HG03342 (cell line): ENCODE results near the gene CAP1.
"Not testable (repeated sequence)": the region's sequence is repeated elsewhere in the genome, so short reads cannot be mapped to it uniquely, and the experiment has no call there.

Source experiments
- ATAC-seq: cut with Tn5 transposase; IDR thresholded peaks from one replicate; pipeline ENCODE4 v1.9.1; 2021; ENCODE audit warnings: mild to moderate bottlenecking, moderate library complexity; ENCODE audit not compliant: unreplicated experiment

CAP1 gene

DNA sequence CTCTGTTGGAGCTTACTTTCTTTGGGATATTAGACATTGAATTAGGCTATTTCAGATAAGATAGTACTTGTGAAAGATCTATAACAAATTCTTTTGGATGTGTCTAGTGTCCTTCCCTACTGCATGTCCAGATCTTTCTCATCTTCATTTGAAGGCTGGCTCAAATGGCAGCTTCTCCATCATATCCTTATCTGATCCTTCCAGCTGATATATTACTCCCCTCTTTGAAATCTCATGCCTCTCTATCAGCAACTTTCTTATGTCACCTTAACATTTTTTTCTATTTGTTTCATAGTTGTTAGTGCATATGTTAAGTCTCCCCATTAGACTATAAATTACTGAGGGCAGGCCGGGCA is 17.5 kb downstream of the CAP1 start:
- no peak for ATAC-seq

DNA sequence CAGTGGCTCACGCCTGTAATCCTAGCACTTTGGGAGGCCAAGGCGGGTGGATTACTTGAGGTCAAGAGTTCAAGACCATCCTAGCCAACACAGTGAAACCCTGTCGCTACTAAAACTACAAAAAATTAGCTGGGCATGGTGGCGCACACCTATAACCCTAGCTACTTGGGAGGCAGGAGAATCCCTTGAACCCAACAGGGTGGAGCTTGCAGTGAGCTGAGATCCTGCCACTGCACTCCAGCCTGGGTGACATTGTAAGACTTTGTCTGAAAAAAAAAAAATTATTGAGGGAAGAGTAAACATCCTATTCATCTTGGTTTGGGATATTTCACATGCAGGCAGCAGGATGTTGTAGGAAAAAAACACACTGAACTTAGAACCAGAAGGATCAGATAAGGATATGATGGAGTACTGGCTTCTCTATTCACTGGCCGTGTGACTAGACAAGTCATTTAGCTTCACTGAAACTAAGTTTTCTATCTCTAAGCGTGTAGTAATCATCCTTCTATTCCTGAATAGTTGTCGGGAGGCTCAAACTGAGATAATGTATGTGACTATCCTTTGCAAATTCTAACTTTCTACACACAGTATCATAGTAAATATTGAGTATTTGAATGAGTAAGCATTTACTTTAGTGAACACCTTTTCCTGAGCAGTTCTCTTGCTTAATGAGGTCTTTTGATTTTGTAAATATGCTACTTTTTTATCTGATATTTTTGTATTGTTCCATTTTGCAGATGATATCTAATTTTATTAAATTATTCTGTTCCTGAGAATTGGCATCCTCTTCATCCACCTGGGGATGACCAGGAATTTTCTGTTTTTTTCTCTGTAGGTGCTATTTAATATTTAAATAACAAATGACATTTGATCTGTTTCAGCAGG is 18.2 kb downstream of the CAP1 start:
- ATAC-seq, result no peak

DNA sequence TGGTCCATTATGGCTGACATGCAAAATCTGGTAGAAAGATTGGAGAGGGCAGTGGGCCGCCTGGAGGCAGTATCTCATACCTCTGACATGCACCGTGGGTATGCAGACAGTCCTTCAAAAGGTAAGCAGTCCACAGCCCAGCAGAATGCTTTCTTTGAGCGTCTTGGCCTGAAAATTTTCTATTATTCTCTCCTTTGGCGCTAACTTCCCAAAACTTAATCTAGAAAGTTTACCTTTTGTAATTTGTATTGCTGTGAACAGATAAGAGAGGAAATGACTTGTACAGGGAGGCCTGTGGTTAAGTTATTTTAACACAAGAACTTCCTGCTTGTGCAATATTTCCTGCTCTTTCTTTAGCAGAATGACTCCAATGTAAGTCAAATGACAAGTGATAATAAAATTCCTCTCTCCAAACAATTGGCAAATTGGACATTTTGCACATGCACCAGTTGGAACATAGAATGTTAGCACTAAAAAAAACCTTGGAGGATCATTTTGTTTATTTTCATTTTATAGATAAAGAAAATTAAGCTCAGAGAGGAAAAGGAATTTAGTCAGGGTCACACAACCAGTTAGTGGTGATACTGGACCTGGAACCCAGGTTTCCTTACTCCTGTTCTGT is 18.9 kb downstream of the CAP1 start:
- peak; percentile 46 for ATAC-seq

DNA sequence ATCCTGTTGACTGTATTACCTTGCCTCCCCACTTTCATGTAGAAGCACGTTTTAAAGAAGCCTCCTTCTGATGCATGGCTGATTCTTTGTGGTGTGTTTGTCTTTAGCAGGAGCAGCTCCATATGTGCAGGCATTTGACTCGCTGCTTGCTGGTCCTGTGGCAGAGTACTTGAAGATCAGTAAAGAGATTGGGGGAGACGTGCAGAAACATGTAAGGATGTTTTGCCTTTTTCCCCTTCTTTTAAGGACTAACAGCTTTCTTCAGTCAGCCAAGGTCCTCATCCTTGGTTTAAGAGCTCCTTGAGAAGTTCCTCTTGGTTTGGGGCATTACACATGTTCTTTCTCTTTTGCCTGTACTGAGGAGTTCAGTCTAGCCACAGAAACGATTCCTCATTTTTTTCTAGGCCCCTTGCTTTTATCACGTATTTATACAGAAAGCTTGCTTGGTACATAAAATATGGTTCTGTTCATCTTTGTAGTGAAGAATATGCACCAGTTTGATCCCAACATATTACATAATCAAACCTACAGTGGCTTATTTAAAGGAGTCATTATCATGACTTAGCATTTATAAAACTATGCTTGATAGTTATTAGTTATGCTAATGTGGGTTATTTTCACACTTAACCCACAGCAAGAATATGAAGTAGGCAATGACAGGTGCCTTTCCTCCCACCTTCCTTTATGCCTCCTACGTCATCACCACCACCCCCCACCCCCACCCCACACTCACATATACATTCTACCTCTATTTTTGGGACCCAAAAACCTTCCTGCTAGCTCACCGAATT is 19.6 kb downstream of the CAP1 start:
- ATAC-seq, result no peak

DNA sequence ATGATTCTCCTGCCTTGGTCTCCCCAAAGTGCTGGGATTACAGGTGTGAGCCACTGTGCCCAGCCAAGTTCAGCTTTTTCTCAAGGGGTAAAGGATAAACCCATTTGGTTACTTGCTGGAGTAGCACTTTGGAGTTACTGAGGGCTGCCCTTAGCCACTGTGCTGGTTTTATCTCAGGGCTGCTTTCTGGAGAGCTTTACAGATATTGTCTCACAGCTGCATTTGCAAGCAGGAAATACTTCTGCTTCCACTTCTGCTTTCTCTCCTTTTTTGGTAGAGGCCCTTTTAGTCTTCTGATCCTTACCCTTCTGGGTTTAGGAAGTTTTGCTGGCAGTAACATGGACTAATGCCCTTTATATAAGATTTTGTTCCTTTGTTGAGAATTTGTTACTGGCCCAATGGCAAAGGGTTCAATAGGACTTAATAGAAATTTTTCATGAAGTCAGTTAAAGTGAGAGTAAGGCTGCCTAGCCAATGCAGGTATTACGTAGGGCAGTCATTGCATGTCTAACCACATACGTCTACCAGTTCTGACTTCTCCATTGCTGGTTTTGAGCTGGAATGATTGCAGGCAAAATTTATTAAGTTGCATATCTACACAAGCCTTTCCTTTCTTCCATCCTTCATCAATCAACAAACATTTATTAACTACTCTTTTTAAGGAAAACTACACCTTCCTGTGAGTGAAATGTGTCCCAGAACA is 24.4 kb downstream of the CAP1 start:
- ATAC-seq, result peak; percentile 79

DNA sequence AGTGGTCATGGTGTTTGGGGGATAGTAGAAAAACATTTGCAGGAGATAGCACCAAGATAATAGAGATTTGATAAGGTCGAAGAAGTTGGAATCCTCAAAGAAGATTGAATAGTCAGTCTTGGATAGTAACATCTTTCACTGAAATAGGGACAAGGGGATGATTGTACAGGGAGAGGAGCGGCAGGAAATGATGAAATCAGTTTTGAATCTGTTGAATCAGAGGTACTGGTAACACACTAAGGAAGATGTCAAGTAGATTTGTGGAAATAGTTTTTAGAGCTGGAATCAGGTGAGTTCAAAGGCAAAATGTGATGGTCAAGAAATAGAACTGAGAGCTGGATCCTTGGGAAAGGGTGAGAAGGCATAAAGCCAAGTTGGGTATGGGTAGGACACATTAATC is 26.5 kb downstream of the CAP1 start:
- ATAC-seq, result no peak

DNA sequence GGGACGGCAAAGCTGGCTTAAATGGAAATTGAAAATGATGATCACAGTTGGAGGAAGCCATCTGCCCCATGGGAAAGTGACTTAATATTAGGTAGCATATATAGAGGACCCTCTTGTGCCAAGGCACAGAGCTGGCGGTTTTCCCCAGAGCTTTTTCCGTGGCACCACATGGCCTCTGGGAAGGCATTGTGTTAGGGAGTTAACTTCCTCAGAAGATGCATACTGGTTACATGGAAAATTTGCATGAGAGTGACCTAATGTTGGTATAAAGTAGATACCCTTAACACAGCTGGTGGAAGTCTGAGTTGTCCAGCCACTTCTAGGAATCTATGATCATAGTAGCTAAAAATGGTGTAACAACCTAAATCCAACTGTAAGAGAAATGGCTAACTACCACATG is 27.3 kb downstream of the CAP1 start:
- no peak for ATAC-seq

DNA sequence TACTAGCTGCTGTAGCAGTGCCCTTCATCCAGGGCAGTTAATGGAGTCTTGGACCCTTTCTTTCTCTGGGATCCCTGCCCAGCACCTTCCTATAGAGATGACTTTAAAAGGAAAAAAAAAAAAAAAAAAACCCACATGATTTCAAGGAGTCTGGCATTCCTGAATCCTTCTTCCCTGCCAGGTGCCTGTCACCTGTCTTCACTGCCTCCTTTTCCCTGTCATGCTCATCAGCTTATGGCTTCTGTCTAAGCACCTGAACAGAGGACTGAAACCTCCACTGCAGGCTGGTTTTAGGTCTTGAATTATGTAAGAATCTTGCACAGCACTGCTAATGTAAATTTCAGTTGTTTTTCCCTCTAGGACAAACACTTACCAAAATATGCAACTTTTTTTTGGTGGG is 31.6 kb downstream of the CAP1 start:
- ATAC-seq, result no peak

DNA sequence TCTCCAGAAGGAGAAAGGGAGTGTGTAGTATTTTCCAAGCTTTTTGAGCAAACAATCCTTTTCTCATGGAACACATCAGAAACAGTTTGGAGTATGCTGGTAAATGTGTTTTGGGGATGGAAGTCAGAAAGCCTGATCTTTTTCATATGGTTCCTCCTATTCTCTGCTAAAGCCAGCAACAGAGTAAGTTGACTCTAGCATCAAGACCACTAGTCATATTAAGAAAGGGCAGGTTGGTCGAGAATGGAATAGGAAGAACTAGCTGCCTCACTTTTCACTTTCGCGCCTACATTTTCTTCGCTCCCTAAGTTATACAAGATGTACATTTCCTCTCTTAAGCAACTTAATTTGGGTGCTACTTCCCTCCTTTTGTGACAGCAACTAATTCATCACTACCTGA is 32.5 kb downstream of the CAP1 start:
- ATAC-seq, result no peak

DNA sequence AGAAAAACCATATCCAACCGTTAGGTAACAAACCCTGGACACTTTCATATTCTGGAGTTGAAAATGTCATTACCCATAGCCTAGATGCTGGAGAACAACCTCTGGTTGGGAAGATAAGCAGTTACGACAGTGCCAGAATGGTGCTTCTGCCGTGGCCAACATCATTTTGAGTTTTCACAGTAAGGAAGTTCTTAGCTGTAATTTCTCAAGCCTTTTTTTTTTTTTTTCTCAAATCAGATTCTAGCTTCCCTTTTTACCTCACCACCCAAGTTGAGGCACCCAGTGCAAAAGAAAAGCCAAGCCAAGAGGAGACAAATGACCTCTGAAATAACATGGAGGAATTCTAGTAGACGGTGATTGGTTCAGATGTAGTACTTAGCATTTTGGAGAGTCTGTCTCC is 34.7 kb downstream of the CAP1 start:
- no peak for ATAC-seq

DNA sequence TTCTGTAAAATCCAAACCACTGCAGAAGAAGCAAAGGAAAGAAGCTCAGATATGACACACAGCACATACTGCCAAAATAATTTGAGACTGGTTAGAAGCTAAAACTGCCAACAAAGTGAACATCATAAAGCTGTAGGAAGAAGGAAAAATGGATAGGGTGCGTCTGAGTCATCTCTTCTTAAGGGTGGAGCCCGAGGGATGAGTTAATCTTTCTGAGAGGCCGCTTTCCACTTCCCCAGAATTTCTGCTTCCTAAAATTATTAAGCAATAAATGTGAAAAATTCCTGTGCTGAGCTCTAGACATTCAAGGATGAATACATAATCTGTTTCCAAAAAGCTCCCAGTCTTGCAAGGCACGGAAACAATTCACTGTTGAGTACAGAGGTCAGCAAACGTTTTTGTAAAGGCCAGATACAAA is 36.4 kb downstream of the CAP1 start:
- ATAC-seq, result no peak

DNA sequence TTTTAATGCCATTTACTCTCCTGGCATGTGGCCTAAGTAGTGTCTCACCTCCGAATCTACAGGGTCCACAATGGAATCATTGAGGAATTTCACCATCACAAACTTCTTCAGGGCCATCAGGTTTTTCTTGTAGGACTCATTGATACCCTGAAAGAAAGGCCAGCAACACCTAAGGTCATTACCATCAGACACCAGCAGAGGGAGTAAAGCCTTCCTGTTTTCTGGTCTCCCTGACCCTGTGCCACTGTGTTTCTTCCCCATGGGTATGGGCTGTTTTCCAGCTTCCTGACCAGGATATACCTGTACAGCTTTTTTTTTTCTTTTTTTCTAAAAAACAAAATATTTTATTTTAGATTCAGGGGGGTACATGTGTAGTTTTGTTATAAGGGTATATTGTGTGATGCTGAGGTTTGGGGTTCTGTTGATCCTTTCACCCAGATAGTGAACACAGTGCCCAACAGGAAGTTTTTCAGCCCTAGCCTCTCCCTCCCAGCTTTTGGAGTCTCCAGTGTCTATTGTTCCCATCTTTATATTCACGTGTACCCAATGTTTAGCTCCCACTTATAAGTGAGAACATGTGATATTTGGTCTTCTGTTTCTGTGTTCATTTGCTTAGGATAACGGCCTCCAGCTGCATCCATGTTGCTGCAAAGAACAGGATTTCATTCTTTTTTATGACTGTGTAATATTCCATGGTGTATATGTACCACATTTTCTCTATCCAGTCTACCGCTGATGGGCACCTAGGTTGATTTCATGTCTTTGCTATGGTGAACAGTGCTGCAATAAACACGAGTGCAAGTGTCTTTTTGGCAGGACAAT is 38.2 kb downstream of the CAP1 start:
- no peak for ATAC-seq

DNA sequence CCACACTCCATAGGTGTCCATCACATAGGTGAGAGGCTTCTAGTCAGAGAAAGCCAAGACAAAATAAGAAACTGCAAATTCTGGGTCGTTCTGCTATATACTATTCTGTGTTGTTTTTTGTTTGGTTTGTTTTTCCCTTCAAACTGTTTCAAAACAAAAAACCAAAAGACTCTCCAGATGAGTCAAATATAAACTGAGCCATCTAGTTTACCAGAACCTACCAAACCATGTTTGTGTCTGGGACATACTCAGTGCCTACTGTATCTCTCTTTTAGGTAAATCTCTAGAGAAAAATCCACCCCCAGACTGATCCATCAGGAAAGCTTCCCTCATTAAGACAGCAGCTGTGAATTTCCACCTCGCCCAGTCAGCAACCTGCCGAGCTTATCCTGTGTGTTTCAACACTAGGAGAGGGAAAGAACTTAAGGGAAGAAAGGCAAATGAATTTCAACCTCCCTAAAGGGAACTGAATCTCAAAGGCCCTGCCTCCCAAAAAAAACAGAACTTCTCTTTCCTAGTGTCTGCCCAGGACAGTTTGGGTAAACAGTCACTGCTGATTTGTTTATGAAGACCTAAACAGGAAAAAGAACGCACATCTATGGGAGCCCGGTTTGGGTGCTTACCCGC is 39.4 kb downstream of the CAP1 start:
- ATAC-seq, result no peak

DNA sequence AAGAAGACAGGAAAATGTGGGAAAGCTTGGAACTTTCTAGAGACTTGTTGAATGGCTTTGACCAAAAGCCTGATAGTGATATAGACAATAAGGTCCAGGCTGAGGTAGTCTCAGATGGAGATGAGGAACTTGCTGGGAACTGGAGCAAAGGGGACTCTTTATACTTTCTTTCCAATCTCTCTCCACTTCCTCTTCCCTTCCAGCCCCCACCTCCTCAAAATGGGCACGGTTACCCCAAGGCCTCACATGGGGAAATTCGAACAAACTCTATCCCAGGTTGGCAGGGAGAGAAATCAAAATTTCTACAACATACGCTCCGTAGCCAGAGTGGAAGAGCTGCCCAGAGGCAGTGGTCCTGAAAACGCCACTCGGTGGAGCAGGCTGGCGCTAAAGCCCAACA is 41.3 kb downstream of the CAP1 start:
- no peak for ATAC-seq

DNA sequence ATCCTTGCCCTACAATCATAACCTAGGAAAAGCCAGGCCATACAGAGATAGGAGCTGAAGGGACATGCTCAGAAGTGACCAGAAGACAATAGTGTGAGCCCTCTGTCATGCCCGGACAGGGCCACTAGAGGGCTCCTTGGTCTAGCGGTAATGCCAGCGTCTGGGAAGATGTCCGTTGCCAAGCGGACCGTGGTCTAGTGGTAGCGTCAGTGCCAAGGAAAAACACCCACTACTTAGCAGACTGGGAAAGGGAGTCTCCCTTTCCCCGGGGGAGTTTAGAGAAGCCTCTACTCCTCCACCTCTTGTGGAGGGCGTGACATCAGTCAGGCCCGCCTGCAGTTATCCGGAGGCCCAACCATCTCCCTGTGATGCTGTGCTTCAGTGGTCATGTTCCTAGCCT is 44.2 kb downstream of the CAP1 start:
- not testable (repeated sequence) for ATAC-seq

DNA sequence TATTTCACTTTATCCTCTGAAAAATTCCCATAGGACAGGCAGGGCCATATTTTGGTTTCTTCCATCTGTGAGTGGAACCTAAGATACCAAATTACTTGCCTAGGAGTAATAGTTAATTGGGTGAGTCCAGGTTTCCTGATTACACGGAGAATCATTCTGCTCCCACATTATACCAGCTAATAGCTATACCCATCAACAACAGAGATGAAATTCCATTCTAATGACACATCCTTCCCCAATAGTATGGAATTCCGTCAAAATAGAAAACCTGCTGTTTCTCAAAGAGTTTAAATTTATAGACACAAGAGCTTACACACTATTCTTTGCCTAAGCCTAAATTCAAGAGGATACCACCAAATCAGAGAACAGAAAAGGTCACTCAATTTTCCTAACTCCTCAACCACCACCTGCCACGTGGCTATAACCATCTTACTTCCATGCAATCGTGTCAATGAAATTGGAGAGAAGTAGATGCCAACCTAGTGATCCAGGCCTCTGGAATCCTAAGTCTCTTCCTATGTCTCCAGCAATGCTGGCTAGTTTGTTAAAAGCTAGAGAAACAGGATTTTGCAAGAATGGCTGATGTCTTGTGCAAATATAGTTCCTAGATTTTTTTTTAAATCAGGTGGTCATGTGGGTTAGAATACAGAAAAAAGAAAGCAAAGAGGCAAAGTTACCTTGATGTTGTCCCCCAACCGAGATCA is 50.3 kb downstream of the CAP1 start:
- ATAC-seq, result no peak

DNA sequence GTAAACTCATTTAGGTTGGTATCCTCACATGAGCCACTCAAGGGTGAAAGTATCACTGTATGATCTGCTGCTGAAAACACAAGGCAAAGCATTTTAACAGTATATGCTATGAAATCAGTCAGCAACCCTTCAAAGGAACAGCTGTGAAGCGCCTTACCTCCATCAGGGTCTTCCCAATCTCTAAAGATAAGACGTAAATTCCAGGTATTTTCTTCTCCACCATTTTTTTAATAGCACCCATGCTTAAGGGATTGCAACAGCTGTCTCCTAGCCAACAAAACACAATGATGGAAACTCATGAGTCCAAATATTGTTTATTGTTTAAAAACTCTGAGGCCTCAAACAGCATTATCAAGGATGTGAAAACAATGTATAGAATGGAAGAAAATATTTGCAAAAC is 51.7 kb downstream of the CAP1 start:
- no peak for ATAC-seq

DNA sequence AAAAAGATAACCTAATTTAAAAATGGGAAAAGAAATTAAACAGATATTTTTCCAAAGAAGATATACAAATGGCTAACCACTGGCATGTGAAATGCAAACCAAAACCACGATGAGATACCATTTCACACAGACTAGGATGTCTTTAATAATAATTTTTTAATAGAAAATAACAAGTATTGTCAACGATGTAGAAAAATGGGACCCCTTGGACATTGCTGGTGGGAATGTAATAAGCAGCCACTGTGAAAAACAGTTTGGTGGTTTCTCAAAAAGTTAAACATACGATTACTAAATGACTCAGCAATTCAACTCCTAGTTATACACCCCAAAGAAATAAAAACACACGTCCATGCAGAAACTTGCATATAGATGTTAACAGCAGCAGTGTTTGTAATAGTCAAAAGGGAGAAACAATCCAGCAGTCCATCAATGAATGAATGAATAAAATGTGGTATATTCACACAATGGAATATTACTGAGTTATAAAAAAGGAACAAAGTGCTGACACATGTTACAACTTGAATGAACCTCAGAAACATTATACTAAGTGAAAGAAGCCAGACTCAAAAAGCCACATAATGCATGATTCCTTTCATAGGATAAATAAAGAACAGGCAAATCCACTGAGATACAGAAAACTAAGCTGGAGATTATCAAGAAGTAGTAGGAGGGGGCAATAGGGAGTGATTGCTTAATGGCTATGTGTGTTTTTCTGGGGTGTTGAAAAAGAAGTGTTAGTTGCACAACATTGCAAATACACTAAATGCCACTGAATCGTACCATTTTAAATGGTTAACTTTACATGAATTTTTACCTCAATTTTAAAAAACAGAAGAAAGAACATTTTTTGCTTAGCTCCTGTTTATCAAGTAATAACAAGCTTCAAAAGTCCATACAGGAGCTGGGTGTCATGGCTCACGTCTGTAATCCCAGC is 52.4 kb downstream of the CAP1 start:
- ATAC-seq, result no peak
